ENCODE results near the gene RBM34.
"Not testable (repeated sequence)": the region's sequence is repeated elsewhere in the genome, so short reads cannot be mapped to it uniquely, and the experiment has no call there.

The RBM34 gene

DNA sequence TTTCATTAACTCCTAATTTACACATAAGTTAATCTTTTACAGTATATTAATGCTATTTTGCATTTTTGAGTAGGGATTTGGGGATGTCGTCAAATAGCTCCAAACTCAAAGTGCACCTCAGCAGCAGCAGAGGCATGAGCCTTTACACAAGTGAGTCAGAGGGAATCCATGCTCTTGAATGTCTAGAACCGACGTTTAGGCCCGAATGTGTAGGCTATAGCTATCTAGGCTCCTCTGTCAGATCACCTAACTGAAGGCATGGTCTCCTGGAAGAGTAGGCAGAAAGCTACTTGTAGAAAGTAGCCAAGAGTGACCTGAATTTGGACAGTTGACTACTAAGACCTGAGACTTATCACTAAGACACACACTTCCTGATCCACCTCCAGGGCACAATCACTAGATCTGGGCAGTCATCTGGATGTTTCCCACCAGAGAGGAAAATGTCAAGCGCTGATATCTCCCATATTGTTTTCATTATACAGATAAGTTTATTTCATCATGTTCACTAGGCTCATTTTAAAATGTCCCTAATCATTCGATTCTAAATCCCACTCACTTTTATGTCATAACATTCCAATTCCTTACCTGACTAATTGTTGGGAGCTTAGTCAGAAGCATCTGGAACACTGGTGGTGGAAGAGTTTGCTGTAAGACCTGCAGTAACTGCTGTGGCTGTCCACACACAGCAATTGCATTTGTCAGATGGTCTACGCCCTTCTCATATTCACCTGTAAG, 47.7 kb downstream of the RBM34 start:
- DNase-seq (ENCODE audit: low read depth in 2 of 3, low spot score in 2 of 3) = no peak

DNA sequence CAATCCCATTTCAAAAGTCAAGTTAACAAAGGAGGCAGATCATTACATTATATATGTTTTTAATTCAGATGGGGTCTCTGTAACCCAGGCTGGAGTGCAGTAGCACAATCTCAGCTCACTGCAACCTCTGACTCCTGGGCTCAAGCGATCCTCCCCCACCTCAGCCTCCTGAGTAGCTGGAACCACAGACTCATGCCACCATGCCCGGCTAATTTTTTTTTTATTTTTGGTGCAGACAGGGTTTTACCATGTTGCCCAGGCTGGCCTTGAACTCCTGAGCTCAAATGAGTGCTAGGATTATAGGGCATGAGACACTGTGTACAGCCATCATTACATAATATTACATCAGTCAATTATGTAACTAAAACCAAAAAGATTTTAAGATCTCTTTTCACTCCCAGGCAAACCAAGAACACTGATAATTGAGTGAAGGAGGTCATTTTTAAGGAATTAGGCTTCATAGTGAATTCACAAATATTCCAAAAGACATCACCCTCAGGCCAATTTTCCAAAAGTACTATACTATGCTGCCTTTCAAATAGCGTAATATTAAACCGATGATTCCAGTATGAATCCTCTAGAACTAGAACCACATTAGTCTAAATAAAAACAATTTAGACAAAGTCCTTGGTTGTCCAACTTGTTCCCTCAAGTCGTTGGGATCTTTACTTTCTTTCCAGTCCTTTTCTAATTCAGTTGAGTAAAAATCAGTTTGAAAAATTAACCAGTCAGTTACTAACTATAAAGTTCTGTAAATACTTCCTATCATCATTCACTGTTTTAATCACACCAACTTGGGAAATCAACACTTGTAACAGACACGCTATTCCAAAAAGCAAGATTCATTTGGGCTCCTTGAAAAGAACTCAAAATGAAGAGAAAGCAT, 48.5 kb downstream of the RBM34 start:
- no peak for DNase-seq (ENCODE audit: low read depth in 2 of 3, low spot score in 2 of 3)

DNA sequence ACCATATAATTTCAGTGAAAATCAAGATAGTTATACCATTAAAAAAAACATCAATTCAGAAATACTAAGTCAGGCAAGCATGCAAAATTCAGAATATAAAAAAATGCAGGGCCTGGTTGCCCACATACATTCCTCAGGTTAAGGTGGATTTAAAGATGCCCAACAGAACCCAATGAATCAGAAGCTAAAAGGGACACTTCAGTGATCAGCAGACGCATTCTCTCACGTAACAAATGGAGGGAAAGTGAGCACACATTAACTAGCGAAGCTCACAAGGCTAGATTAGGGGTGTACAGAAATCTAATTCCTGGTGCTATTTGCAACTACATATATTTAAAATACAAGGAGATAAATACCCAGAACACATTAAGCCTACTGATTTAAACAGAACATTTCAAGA, 49.9 kb downstream of the RBM34 start:
- DNase-seq (ENCODE audit: low read depth in 2 of 3, low spot score in 2 of 3) = no peak

DNA sequence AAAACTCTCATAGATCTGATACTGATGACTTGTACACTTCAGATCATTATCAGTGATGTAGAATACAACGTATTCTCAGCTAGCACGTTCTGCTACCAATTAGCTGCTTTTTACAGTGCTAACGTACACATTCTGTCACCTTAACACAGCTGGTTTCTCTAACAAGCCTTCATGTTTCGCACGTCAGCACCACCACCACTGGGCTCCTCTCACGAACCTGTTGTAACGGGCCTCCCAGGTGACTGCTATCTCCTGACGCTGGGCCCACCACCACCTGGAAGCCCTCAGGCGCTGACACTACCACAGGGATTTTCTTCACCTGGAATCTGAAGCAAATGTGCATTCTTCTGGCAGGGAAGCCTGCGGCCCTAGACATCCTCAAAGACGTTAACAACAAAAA, 52.2 kb downstream of the RBM34 start:
- no peak for DNase-seq (ENCODE audit: low read depth in 2 of 3, low spot score in 2 of 3)

DNA sequence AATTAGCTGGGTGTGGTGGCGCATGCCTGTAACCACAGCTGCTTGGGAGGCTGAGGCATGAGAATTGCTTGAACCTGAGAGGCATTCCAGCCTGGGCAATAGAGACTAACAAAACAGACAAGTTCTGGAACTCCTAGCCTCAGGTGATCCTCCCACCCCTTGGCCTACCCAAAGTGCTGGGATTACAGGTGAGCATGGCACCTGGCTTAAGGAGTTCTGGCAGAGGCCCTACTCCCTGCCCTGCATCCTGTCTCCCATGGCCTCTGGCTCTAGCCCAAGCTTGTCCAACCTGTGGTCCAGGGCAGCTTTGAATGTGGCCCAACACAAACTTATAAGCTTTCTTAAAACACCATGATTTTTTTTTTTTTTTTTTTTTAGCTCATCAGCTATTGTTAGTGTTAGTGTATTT, 52.9 kb downstream of the RBM34 start:
- no peak for DNase-seq (ENCODE audit: low read depth in 2 of 3, low spot score in 2 of 3)

DNA sequence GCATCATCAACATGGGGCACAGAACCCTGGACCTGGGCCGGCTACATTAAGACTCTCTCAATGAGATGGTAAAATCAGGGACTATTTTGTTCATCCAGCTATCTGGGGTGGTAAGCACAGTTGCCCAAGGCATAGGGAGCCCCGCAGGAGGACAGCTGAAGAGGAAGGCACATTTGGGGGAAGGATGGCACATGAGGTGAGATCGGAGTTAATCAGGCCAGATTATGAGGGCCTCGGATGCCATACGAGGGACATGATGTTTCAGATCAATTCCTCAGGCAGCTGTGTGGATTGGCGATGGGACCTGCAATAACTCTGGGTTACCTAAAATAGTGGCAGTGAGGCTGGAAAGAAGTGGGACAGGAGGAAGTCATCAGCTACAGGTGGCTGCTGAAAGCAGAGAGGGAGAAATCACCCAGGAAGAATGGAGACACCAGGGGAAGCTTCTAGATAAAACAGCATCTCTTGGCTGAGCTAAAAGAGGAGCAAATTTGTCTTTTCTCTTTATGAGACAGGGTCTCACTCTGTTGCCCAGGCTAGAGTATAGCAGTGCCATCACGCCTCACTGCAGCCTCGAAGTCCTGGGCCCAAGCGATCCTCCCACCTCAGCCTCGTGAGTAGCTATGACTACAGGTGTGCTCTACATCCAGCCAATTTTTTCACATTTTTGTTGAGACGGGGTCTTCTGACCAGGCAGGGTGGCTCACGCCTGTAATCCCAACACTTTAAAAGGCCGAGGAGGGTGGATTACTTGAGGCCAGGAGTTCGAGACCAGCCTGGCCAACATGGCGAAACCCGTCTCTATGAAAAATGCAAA, 53.5 kb downstream of the RBM34 start:
- no peak for DNase-seq (ENCODE audit: low read depth in 2 of 3, low spot score in 2 of 3)

DNA sequence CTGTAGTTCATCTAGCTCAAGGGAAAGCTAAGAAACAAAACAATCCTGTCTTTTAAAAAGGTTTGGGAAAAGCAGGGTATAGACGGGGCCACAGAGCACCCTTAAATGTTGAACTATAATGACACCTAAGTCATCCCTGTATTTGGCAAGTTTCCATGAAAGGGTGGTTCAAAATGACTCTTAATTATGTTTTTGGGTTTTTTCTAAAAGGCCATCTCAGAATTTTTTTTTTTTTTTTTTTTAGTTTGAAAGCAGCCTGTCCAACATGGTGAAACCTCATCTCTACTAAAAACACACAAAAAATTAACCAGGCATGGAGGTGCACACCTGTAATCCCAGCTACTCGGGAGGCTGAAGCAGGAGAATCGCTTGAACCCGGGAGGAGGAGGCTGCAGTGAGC, 54.6 kb downstream of the RBM34 start:
- DNase-seq (ENCODE audit: low read depth in 2 of 3, low spot score in 2 of 3) = no peak

DNA sequence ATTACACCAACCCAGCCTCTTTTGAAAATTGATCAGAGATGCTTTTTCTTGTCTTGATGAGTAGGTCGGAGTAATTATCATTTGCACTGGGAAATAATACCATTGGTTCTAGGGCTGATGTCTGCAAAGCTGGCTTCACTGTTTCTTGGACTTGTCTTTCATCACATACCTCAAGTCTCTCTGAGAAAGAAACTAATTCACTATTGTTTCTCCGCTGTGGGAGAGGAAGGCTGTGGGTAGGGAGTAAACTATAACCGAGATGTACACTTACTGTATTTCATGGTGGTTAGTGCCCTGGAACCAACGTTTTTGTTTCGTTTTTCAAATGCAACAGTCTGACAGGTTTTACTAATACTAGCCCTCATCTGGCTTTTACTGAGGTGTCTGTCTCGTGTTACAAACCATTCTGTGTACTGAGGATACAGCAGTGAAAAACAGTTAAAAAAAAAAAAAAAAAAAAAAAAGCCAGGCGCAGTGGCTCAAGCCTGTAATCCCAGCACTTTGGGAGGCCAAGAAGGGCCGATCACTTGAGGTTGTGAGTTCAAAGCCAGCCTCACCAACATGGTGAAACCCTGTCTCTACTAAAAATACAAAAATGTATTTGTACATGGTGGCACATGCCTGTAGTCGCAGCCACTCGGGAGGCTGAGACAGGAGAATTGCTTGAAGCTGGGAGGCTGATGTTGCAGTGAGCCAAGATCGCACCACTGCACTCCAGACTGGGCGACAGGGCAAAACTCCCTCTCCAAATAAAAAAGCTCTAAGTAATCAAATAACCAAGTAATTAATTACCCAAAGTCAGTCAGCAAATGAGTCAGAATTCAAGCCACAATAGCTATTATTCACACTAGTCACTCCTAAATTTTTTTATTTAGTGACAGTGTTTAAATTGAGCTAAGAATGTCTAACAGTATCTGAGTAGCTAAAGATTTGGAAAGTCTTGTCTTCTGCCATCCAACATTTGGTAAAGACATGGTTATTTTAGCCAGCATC, 55.7 kb downstream of the RBM34 start:
- no peak for DNase-seq (ENCODE audit: low read depth in 2 of 3, low spot score in 2 of 3)

DNA sequence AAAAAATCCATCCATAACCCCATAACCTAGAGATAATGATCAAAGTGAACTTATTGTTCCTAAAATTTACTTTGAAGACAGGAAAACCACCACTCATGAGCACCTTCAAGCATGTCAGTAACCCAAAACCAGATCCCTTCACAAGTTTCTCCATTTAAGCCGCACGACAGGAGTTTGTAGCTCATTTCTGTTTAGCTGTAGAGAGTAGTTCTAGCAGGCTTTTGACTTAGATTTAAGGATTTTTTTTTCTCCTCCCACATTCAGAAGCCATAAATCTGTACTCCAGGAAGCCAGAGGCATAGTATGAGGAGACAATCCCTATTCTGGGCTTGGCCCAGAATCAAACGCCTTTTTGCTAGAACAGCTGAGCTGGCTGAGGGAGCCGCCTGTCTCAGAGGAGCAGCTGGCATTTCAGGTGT, 58.0 kb downstream of the RBM34 start:
- no peak for DNase-seq (ENCODE audit: low read depth in 2 of 3, low spot score in 2 of 3)

DNA sequence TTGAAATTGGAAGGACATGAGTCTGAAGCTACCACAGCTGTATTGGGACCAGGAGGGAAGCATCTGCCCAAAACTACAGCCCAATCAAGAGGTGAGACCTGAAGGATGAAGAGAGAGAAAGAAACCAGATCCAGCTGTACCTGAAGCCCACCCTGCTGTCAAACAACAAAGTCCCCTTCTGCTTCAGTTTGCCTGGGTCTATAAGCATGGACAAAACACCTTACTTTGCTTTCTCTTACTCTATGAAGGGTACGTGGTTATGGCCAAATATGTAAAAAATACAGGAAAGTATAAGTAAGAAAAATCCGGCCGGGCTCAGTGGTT, 58.8 kb downstream of the RBM34 start:
- DNase-seq (ENCODE audit: low read depth in 2 of 3, low spot score in 2 of 3) = no peak

DNA sequence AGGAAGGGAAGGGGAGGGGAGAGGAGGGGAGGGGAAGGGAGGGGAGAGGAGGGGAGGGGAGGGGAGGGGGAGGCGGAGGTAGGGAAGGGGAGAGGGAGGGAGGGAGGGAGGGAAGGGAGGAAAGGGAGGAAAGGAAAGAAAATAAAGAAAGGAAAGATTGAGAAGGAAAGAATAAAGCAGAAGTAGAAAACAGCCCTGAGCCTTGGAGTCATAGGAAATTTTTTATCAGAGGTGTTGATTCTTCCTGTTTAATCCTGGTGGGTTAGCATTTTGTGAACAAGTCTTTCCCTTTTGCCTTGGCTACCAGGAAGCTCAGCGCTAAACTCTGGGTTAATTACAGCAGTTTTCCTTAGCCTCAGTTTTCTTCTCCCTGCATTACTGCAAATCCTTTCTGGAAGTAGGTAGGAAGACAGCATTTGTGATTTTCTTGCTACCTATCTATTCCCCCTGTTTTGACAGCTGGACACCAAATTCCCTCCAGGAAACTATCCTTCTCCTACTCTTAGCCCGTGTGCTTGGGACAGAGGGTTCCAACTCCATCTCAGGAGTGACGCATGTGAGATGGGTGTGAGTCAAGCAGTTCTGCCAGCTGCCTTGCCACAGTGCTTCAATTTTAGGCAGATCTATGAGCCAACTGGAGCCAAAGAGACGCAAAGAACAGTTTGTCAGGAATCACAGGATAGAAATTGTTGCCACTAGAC, 59.3 kb downstream of the RBM34 start:
- no peak for DNase-seq (ENCODE audit: low read depth in 2 of 3, low spot score in 2 of 3)

DNA sequence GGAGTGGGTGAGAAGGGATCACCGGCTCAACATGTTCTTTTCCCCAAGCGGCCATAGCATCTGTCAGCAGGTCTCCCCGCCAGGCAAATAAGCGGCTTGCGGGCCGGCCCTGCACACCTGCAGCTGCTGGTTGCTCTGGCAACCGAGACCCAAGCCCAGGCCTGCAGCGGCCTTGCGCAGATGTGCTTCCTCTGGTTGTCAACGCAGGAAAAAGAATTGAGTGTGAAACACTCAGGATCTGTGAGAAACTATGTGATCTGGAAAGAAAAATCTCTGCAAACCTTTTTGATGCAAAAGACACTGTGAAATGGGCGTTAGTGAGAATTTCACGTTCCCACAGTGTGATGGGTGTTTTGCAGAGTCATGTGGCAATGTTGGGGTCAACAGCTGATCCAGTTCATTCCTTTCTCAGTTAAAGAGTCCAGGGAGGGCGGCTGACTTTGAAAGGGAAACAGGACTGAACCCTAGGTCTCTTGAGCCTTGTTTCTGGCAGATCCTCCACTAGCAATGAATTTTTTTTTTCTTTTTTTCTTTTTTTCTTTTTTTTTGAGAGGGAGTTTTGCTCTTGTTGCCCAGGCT, 60.8 kb downstream of the RBM34 start:
- DNase-seq (ENCODE audit: low read depth in 2 of 3, low spot score in 2 of 3) = no peak

DNA sequence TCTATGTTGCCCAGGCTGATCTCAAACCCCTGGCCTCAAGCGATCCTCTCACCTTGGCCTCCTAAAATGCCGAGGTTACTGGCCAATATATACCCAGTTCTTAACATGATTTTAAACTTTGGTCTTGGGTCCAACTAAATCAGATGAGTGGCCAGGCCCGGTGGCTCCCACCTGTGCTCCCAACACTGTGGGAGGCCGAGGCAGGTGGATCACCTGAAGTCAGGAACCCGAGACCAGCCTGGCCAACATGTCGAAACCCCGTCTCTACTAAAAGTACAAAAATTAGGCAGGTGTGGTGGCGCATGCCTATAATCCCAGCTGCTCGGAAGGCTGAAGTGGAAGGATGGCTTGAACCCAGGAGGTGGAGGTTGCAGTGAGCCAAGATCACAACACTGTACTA, 62.1 kb downstream of the RBM34 start:
- DNase-seq (ENCODE audit: low read depth in 2 of 3, low spot score in 2 of 3) = no peak

DNA sequence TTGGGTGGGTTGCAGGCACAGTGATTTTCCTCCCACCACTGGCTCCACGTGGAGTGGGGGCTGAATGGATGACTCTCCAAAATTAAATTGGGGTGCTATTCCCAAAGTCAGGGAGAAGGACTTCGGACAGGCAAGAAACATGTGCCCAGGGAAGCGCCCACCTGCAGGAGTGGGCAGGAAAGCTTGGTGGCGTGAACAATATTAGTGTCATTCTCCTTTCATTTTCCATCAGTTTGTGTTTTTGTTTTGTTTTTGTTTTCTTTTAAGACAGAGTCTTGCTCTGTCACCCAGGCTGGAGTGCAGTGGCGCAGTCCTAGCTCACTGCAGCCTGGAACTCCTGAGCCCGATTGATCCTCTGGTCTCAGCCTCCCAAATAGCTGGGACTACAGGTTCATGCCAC, 62.5 kb downstream of the RBM34 start:
- no peak for DNase-seq (ENCODE audit: low read depth in 2 of 3, low spot score in 2 of 3)

DNA sequence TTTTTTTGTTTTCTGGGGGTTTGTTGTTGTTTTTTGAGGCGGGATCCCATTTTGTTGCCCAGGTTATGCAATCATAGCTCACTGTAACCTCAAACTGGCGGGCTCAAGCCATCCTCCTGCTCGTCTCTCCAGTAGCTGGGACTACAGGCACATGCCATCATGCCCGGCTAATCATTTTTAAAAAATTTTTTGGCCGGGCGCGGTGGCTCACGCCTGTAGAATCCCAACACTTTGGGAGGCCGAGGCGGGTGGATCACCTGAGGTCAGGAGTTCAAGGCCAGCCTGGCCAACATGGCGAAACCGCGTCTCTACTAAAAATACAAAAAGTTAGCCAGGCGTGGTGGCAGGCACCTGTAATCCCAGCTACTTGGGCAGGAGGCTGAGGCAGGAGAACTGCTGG, 63.5 kb downstream of the RBM34 start:
- not testable (repeated sequence) for DNase-seq (ENCODE audit: low read depth in 2 of 3, low spot score in 2 of 3)

DNA sequence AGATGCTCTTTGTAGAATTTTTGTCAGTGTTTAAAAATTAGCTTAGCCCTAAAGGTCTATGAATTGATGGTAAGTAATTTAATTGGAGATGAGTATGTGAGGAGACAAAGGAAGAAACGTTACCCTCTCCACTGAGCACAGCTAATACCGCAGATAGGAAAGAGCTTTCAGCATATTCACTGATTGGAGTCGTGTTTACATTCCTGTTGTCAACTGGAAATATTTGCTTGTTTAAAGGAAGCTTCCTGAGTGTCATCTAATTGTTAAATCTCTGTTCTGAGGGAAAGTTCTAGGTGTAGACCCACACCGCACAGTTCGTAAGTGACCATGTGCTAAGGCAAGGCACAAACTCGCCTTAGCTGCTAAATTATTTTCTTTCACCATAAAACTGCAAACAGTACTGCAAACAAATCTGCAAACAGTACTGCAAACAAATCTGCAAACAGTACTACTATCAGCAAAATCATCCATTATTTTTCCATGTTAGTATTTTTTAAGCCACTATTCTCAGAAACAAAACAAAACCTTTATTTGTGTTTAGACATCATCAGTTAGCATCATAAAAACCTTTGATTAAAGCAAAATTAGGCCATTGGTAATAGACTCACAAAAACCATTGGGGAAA, 65.0 kb downstream of the RBM34 start:
- no peak for DNase-seq (ENCODE audit: low read depth in 2 of 3, low spot score in 2 of 3)

DNA sequence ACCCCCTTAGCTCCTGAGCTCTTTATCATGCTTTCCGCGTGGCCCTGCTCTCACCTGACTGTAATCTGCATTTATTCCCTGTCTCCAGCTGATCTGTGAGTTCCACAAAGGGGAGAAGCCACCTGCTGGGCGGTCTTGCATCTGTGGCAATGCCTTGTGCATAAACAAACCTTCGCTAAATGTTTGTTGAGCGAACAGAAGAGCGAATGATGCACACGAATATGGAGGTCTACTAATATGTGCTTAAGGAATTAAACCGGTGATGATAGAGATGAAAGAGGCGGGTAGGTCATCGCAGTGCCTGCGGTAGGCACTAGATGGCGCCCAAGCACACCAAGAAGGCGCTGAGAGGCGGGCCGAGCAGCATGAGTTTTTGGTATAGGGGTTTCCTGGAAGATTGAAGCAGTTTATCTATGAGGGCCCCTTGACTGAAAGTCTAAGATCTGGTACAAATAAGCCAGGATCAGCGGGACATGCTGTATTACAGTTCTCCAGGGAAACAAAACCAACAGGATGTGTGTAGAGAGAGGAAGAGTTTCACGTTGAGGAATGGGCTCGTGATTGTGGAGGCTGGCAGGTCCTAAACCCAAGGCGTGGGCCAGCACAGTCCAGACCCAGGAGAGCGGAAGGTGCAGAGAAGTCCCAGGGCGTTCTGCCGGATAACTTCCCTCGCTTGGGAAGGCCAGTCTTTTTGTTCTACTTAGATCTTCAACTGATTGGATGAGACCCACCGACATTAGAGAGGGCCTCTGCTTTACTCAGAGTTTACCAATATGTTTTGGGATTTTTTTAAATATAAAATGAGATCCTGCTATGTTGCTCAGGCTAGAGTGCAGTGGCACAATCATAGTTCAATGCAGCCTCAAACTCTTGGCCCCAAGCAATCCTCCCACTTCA, 67.1 kb downstream of the RBM34 start:
- peak; percentile 49 to 79 (median 79) for DNase-seq (ENCODE audit: low read depth in 2 of 3, low spot score in 2 of 3)

DNA sequence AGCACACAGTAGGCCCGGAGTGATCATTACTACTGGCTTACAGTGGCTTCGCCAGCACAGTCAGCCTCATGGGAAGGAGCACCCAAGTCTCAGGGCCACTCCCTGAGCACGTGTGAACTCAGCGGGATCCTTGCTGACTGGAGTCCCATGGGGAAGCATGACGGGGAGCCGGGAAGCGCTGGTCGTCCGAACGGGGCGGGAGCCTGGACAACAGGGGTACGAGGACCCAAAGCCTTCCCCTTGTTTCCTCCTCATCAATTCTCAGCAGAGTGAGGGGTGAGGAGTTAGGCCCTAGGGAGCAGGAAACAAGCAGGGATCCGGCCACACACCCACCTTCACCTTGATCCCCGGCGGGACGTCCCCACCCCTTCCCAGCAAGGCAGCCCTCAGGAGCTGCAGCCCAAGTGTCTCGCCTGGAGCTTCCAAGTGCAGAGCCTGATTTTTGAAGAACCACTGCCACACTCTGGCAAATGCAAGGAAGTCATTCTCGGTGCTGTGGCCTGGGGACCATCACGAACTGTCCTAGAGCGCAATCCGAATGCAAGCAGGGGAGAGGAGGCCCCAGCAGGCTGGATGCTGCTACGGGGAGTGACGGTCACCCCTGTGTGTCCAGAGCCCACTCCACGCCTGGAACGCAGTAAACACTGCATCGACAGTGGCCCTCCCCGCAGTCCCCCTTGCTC, 67.9 kb downstream of the RBM34 start:
- no peak for DNase-seq (ENCODE audit: low read depth in 2 of 3, low spot score in 2 of 3)

Data from activated CD8-positive, alpha-beta memory T cell treated with anti-CD3 and anti-CD28 coated beads for 48 hours (primary cell).